ENCODE measurements around the gene DGKI.

- TF ChIP-seq CTCF (IDR thresholded peaks at IDR 0.05) (no peak), POLR2A (IDR thresholded peaks at IDR 0.05) (no peak)
These were observed 212.4 kb downstream of the DGKI start for GRCh38 chr7:137634356-137634755.
